HG03439 (cell line): ENCODE results near the gene MSI2.

Source experiments
- ATAC-seq: cut with Tn5 transposase; IDR thresholded peaks from one replicate; pipeline ENCODE4 v1.9.1; 2021; ENCODE audit warnings: mild to moderate bottlenecking, moderate library complexity; ENCODE audit not compliant: unreplicated experiment

MSI2 gene

DNA sequence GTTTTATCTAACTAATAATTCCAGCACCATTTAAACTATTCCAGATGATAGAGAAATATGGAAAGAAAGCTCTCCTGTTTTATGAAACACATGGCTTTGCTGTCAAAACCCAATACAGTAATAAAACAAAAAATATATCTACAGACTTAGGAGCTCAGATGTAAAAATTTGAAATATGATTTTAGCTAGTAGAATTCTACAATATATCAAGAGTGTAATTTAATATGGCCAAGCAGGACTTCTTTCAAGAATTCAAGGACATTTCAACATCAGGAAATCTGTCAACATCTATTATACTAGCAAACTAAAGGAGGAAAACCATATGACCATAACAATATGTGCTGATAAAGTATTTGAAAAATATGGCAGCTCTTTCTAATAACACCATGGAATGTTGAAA is 431.3 kb downstream of the MSI2 start:
- no peak for ATAC-seq

DNA sequence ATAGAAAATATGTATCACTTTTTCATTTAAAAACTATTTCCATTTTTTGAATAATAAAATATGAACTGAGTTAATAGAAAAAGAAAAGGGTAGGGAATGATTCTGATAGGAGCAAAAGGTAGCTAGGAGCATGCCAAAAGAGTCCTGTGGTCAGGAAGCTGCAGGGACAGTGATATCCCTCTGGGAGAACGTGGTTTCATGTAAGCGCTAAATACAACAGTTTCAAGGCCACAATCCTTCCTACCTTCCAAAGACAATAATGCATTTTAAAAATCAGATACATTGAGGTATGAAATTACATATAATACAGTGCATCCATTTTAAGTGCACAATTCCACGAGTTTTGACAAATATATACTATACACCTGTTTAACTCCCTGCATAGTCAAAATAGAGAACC is 432.9 kb downstream of the MSI2 start:
- no peak for ATAC-seq

GRCh38 chr17:57691939-57692338 is 435.6 kb downstream of the MSI2 start:
- no peak for ATAC-seq

- no peak for ATAC-seq
Observed at GRCh38 chr17:57692770-57693169, 436.4 kb downstream of the MSI2 start.

GRCh38 chr17:57694051-57694450 is 437.7 kb downstream of the MSI2 start:
- ATAC-seq = no peak

DNA sequence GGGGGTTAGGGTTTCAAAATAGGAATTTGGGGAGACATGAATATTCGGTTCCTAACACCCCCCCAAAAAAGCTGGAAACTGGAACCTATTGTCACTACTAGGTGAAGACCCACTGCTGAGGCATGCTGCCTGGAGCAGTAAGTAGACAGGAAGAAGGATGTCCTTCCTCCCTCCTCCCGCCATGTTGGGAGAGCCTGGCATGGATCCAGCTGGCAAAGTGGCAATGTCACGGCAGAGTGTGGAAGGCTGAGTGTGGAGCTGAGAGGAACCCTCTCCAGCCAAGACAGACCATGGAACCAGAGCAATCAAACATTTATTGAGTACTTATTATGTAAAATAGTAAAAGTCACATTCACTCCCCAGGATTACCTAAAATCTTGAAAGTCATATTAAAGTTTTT is 439.7 kb downstream of the MSI2 start:
- no peak for ATAC-seq

GRCh38 chr17:57697197-57697596 is 440.9 kb downstream of the MSI2 start:
- no peak for ATAC-seq

DNA sequence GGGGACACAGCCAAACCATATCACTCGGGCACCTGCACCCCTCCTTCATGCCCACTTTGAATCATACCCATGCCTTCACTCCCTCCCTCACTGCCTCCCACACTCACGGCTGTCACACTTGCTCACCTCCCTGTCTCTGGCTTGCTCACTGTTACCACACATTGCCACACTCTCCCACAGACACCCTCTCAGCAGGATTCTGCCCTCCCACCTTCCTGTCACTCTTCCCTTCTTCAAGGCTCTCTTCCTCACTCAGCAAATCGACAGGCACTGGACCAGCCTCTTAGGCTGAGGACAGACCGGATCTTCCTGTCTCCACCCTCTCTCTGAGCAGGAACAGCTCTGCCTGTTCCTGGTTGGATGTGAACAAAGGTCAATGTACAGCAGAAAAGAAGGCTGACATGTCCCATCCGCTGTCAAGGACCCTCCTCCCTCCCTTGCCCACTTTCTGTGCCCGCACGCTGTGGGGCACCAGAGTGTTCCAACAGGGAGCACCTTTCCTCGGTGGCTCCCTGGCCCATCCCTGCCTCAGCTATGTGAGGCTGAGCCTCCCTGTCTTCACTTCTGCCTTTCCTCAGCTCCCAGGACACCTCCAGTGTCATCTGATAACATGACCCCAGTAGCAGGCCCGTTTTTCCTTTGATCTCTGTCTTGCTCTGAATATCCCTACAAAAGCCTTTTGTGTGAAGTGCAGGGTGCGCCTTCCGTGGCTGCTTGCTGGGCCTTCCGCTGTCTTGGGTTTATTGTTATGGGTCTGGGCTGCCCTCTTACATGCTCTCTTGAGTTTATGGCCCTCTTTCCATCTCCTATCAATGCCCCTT is 441.8 kb downstream of the MSI2 start:
- no peak for ATAC-seq

- no peak for ATAC-seq
Observed at GRCh38 chr17:57699751-57700219, 443.5 kb downstream of the MSI2 start.

- ATAC-seq = no peak
Observed at GRCh38 chr17:57701124-57701523, 444.8 kb downstream of the MSI2 start.

DNA sequence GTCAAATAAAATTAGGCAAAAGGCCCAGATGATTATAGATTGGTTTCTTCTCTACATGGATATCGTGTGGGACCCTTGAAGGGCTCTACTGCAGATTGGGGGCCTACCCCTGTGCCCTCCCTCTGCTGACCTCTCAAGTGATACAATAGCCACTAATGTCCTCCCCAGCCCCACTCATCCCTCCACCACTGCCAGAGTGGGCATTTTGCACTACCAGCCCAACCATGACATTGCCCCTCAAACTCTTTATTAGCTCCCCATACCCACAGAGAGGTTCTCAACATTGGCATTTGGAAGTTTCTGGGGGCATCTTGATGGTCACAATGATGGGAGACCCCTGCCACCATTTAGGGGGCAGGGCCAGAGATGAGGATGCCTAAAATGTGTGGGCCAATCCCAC is 446.9 kb downstream of the MSI2 start:
- no peak for ATAC-seq

GRCh38 chr17:57704448-57704847 is 448.1 kb downstream of the MSI2 start:
- ATAC-seq = no peak

GRCh38 chr17:57705921-57706695 is 449.8 kb downstream of the MSI2 start:
- ATAC-seq = no peak

- no peak for ATAC-seq
Observed at GRCh38 chr17:57706761-57707160, 450.4 kb downstream of the MSI2 start.

GRCh38 chr17:57707892-57708291 is 451.6 kb downstream of the MSI2 start:
- no peak for ATAC-seq

DNA sequence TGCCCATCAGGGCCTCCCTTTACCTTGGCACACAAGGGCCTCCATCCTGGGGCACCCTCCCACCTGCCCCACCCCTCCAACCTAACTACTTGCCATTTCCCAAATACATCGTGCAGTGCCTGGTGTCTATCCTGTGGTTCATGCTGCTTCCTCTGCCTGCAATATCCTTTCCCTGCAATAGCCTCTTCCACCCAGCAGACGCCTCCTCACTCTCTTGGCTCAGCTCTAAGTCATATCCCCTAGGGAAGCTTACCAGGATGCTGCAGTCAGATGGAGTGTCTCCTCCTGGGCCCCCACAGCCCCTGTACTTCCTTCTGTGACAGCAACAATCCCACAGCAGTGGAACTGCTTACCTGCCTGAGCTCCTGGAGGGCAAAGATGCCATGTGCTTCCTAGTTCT is 452.1 kb downstream of the MSI2 start:
- no peak for ATAC-seq

DNA sequence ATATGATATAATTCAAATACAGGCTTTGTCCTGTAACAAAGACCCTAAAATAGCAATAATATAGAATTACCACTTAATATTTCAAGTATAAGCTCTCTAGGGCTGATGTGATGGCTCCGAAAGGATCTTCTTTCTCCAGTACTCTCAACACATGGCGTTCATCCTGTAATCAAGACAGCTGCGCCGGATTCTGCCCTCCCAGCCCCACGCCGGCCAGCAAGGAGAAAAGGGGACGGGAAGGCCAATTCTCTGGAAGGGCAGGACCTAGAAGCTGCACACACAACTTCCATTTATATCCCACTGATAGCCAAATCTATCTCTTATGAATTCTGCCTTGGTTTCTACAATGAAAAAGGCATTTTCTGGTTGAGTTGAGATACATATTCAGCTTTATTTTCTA is 456.8 kb downstream of the MSI2 start:
- no peak for ATAC-seq

- no peak for ATAC-seq
Observed at GRCh38 chr17:57714665-57715180, 458.4 kb downstream of the MSI2 start.

GRCh38 chr17:57715981-57716380 is 459.7 kb downstream of the MSI2 start:
- ATAC-seq = no peak

DNA sequence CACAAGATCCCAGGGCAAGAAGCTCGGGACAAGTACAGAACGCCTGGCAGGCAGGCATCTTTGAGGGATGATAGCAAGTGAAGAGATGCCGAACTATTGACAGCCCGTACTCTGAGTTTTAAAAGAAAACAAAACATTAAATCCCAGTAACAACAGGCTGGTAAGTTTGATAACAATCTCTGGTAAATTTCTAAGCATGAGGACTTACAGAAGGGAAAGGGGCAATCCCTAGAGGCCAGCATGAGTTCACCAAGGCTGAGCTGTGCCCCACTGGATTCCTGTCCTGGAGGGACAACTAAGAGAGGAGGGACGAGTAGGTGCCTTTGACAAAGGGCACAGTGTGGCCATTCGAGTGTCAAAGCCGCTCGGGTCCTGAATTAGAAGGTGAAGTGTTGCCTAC is 462.6 kb downstream of the MSI2 start:
- ATAC-seq = no peak

DNA sequence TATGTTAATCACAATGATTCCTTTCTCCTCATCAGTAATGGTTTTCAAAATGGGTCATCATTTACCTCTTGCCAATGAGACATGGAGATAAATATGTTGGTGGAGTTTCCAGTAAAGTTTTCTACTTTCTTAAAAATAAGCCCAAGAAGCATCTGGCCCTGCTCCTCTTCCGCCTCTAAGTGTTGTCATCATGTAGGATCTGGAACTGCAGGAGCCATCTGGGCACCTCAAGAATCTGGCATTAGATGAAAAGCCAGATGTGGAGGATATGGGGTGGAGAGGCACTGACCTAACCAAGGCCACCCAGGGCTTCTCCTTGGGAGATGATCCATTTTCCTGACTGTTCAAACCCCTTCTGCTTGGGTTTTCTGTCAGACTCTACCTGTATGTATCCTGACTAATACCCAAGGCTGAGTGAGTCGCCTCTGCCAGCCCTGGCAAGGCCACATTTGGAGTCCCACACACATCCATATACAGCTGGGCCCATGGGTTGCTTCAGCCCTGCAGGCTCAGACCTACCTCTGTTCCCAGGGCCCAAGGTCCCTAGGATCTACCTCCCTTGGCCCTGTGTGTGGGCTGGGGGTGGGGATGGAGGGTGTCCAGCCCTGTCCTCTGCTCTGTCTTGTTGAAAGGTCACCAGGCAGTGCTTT is 464.2 kb downstream of the MSI2 start:
- no peak for ATAC-seq
